GM12891 (cell line): ENCODE measurements around the gene KIF4B.

Experiments
- POLR2A ChIP-seq: IDR thresholded peaks from 2 replicates; pipeline ENCODE4 v1.6.1; 2011; ENCODE audit warnings: low read depth, low read length, control low read depth
- POLR2AphosphoS5 ChIP-seq: IDR thresholded peaks from 2 replicates; pipeline ENCODE4 v1.6.1; 2011; ENCODE audit warnings: low read depth, low read length, control low read depth
- TAF1 ChIP-seq: IDR thresholded peaks from 2 replicates; pipeline ENCODE4 v1.6.1; 2011; ENCODE audit warnings: low read depth, low read length, control low read depth

- TF ChIP-seq POLR2A (no peak), POLR2AphosphoS5 (no peak), TAF1 (no peak)
Observed at GRCh38 chr5:154972476-154973080, 41.0 kb upstream of the KIF4B start.
